ENCODE data around the gene SPRYD3. TPM values are rescaled to one million over a fixed set of nuclear protein-coding genes. Genes with fewer than 3 reads are reported as not detected.
A peak's percentile ranks its signal among the peaks of the same experiment; 100 is the strongest.

SPRYD3 gene
- total RNA-seq, 3 donors from 2014 or later = 31.8 to 45.8 (median 36.3) TPM

DNA sequence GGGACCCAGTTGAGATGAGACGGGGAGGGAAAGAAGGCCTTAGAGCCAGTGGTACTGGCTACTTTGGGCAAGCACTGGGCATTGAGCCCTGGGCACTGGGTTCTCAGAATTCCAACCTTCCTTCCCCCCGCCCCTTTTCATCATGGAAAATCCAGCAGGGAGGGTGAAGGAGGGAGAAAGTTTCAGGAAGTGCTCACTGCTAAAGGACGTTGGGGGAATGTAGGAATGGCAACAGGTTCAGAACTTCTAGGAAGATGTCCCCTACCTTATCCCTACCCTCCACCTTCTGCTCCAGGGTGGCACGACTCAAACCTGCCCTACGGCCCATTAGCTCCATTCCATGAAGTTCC lies 33.5 kb downstream of the SPRYD3 start:
- no peaks in the 10 kb centered on the region for H3K9me3 ChIP-seq

DNA sequence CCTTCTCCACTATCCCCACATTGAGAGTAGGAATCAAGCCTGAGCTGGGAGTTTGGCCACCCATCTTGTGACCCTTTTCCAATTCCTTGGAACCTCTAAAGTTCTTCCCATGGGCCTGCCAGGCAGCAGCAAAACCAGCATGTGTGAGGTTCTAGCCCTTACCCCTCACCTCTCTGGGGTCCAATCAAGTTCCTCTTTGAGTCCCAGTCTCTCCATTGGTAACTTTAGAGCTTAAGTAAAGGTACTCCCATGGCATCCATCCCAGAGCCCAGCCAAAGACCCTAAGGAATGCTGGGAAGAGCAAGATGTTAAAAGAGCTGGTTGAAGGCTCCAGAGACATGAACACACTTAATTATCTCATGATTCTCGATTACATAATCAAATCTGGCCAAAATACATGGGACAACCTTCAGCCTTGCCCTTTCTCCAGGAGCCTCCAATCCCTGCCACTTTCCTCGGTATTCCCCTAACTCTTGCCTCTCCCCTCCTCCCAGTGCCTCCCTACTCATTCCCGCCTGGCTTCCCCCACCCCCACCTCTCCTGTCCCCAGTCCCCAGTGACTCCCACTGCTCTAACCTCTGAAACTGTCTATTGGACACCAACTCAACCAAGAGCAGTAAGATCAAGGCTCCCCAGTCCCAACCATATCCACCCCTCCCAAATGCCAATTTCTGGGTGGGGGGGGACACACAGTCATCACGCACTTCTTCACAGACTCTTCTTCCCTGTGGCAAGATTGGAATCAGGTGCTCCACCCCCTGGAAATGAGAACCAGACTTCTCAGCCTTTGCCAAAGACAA lies 34.1 kb downstream of the SPRYD3 start:
- H3K27ac ChIP-seq = peak overlapping the region; percentile 97 to 99
- no peaks in the 10 kb centered on the region for H3K27me3 ChIP-seq
- intact Hi-C loops (cut with DNase I; ENCODE audit: low total_unique reads) = no loop called here
- H3K36me3 ChIP-seq = no peaks in the 10 kb centered on the region
- TF ChIP-seq, protein P1, sequence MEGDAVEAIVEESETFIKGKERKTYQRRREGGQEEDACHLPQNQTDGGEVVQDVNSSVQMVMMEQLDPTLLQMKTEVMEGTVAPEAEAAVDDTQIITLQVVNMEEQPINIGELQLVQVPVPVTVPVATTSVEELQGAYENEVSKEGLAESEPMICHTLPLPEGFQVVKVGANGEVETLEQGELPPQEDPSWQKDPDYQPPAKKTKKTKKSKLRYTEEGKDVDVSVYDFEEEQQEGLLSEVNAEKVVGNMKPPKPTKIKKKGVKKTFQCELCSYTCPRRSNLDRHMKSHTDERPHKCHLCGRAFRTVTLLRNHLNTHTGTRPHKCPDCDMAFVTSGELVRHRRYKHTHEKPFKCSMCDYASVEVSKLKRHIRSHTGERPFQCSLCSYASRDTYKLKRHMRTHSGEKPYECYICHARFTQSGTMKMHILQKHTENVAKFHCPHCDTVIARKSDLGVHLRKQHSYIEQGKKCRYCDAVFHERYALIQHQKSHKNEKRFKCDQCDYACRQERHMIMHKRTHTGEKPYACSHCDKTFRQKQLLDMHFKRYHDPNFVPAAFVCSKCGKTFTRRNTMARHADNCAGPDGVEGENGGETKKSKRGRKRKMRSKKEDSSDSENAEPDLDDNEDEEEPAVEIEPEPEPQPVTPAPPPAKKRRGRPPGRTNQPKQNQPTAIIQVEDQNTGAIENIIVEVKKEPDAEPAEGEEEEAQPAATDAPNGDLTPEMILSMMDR (IDR thresholded peaks at IDR 0.05) = no peak
- no peak for TF ChIP-seq POLR2A (IDR thresholded peaks at IDR 0.05)
- TF ChIP-seq POLR2AphosphoS5 (IDR thresholded peaks at IDR 0.05) = no peak
- H3K9me3 ChIP-seq = no peaks in the 10 kb centered on the region
- H3K4me1 ChIP-seq = peaks cover 0 to 34% of the 10 kb centered on the region in 2 donors
- H3K4me3 ChIP-seq = peak overlapping the region; percentile 68 to 80 (median 70)
- no peak for DNase-seq (ENCODE audit: low spot score in 2 of 2)

More for the DNA sequence above, 33.5 kb downstream of the SPRYD3 start:
- Histone ChIP-seq H3K27ac (peak overlapping the region; percentile 97 to 99), H3K4me3 (peak overlapping the region; percentile 68 to 80 (median 70)), H3K4me1 (peaks cover 0 to 34% of the 10 kb centered on the region in 2 donors), H3K27me3 (no peaks in the 10 kb centered on the region), H3K36me3 (no peaks in the 10 kb centered on the region)
- DNase-seq (ENCODE audit: low spot score in 2 of 2) = peak in 1 of 2 donors; percentile 43
- TF ChIP-seq POLR2A (IDR thresholded peaks at IDR 0.05) = no peak
- TF ChIP-seq POLR2AphosphoS5 (IDR thresholded peaks at IDR 0.05) = peak; percentile 10 to 37 (median 14)
- intact Hi-C loops (cut with DNase I; ENCODE audit: low total_unique reads) = no loop called here

DNA sequence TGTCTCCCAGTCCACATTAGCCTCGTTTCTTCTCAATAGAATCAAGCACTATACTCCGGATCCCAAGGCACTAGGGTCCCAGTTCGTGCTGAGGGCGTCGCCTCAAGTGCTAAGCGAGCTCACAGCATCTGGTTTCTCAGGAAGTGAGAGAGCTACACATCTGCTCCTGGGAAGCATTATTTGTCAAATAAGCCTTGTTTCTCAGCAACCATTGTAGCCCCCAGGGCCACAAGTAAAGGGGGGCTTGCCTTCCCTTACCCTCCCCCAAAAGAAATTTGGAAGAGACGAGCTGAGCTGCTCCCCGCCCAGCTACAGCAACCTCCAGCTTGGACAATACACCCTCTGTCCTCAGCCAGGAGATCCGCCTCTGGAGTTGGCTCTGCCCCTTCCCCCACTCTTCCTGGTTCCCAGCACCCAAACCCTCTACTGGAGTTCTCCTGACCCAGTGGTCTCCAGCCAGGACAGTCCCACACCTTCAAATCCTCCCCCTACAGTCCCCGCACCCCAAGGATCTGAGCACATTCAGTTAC lies 35.1 kb downstream of the SPRYD3 start:
- no peaks in the 10 kb centered on the region for H3K36me3 ChIP-seq
- DNase-seq (ENCODE audit: low spot score in 2 of 2) = peak in 1 of 2 donors; percentile 53
- peaks cover 0 to 28% of the 10 kb centered on the region in 2 donors for H3K4me1 ChIP-seq
- intact Hi-C loops (cut with DNase I; ENCODE audit: low total_unique reads) = no loop called here
- no peak for TF ChIP-seq POLR2A (IDR thresholded peaks at IDR 0.05)
- TF ChIP-seq POLR2AphosphoS5 (IDR thresholded peaks at IDR 0.05) = no peak
- TF ChIP-seq, protein P1 (IDR thresholded peaks at IDR 0.05) = no peak
- no peaks in the 10 kb centered on the region for H3K9me3 ChIP-seq
- H3K27ac ChIP-seq = peak overlapping the region; percentile 97 to 99
- H3K27me3 ChIP-seq = no peaks in the 10 kb centered on the region
- H3K4me3 ChIP-seq = peak overlapping the region; percentile 3 to 68 (median 20)

DNA sequence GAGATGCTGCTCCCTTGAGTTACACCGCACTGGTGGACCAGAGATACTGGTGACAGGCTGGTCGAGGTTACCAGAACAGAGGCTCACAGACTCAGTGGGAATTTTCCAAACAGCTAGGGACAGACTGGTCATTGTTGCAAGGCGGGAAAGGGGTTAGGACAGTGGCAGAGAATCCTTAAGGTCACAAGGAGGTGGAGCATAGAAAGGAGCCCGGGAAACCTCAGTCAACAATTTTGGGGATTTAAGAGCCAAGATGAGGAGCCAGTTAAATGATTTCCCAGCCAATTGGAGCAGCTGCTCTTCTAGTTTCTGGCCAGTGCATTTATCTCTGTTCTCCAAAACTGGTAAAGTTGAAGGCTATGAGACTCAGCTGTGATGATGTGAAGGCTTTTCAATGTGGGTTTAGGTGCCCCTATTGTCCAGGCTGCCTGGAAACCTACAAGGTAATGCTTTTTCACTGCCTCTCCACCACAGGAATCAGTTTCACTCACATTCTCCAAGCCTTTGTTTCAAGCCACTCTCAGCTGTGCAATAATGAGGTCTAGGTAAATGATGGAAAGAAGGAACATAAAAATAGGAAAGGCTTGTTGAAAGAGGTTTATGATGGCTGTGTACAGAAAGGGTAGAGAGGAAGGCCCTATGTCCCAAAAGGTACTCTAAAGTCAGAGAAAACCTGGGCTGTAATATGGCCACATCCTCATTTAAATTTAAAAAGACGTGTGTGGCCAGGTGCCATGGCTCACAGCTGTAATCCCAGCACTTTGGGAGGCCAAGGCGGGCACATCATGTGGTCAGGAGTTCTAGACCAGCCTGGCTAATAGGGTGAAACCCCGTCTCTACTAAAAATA lies 36.4 kb downstream of the SPRYD3 start:
- Histone ChIP-seq H3K27ac (peak overlapping the region; percentile 46 to 99), H3K4me3 (no peak overlapping the region), H3K4me1 (peaks cover 0 to 23% of the 10 kb centered on the region in 2 donors), H3K36me3 (no peaks in the 10 kb centered on the region), H3K27me3 (no peaks in the 10 kb centered on the region), H3K9me3 (no peaks in the 10 kb centered on the region)
- DNase-seq (ENCODE audit: low spot score in 2 of 2) = no peak
- intact Hi-C loops (cut with DNase I; ENCODE audit: low total_unique reads) = no loop called here
- TF ChIP-seq, protein P1 (IDR thresholded peaks at IDR 0.05) = no peak
- TF ChIP-seq POLR2AphosphoS5 (IDR thresholded peaks at IDR 0.05) = no peak
- no peak for TF ChIP-seq POLR2A (IDR thresholded peaks at IDR 0.05)

DNA sequence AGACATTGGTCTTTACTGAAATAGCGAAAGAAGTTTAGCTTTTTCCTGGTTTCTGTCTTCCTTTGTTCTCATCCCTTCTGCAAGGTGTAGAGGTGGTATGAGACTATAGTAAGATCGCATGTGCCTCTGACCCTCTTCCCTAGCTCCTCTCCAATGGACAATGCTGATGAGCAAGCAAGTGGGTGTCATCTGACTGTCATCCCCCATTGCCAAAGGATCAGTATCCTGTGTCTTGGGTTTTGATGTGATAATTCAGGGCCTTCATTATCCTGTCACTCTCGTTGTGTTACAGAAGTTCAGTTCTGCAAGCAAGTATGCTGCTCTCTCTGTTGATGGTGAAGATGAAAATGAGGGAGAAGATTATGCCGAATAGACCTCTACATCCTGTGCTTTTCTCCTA lies 39.3 kb downstream of the SPRYD3 start:
- DNase-seq (ENCODE audit: low spot score in 2 of 2) = no peak
- Histone ChIP-seq H3K27me3 (no peaks in the 10 kb centered on the region), H3K27ac (no peak overlapping the region), H3K36me3 (no peaks in the 10 kb centered on the region), H3K4me1 (peaks cover 0 to 12% of the 10 kb centered on the region in 2 donors), H3K9me3 (no peaks in the 10 kb centered on the region), H3K4me3 (no peak overlapping the region)
- intact Hi-C loops (cut with DNase I; ENCODE audit: low total_unique reads) = no loop called here
- TF ChIP-seq POLR2AphosphoS5 (IDR thresholded peaks at IDR 0.05) (no peak), POLR2A (IDR thresholded peaks at IDR 0.05) (no peak)
- TF ChIP-seq, protein P1 (IDR thresholded peaks at IDR 0.05) = no peak
